ENCODE results near the gene ZACN.

The ZACN gene

GRCh38 chr17:76071531-76072147 is 7.3 kb upstream of the ZACN start:
- TF ChIP-seq CTCF (IDR thresholded peaks at IDR 0.05; ENCODE audit: low read depth, low read length, poor library complexity, severe bottlenecking), result no peak
- TF ChIP-seq EZH2phosphoT487 (IDR thresholded peaks at IDR 0.05; ENCODE audit: borderline replicate concordance, low read length), result no peak
- Histone ChIP-seq H3K27me3 (ENCODE audit: control insufficient read depth, low read length) (peaks cover 5% of the 10 kb centered on the region), H3K9me3 (ENCODE audit: control insufficient read depth, insufficient read depth, low read length) (no peaks in the 10 kb centered on the region), H3K4me2 (ENCODE audit: low read length) (peak overlapping the region; percentile 86), H3F3A (ENCODE audit: control insufficient read depth, insufficient read depth) (peaks cover 9% of the 10 kb centered on the region), H3K36me3 (ENCODE audit: control insufficient read depth, low read length) (peaks cover 34% of the 10 kb centered on the region), H3K79me2 (ENCODE audit: control insufficient read depth, low read length) (peaks cover 59% of the 10 kb centered on the region), H3K4me3 (ENCODE audit: low read length) (peak overlapping the region; percentile 96), H3K9me2 (replicated peaks; ENCODE audit: control insufficient read depth, low read length) (no peaks in the 10 kb centered on the region), H3K4me1 (ENCODE audit: control insufficient read depth, low read length) (peaks cover 21% of the 10 kb centered on the region), H4K20me1 (ENCODE audit: control insufficient read depth, insufficient read depth, low read depth, low read length) (peaks cover 10% of the 10 kb centered on the region; the same call in 1 of the 2 replicates), H3K27ac (ENCODE audit: low read depth, low read length) (peak overlapping the region; percentile 68)

- H3K79me2 ChIP-seq (ENCODE audit: control insufficient read depth, low read length), result peaks cover 56% of the 10 kb centered on the region
- peaks cover 10% of the 10 kb centered on the region for H3K27me3 ChIP-seq (ENCODE audit: control insufficient read depth, low read length)
- H3K27ac ChIP-seq (ENCODE audit: low read depth, low read length), result peak within 1 kb of the TSS; percentile 68
- H3K36me3 ChIP-seq (ENCODE audit: control insufficient read depth, low read length), result peaks cover 28% of the 10 kb centered on the region
- peak within 1 kb of the TSS; percentile 86 for H3K4me2 ChIP-seq (ENCODE audit: low read length)
- H3K9me3 ChIP-seq (ENCODE audit: control insufficient read depth, insufficient read depth, low read length), result no peaks in the 10 kb centered on the region
- TF ChIP-seq CTCF (IDR thresholded peaks at IDR 0.05; ENCODE audit: low read depth, low read length, poor library complexity, severe bottlenecking) (no peak), EZH2phosphoT487 (IDR thresholded peaks at IDR 0.05; ENCODE audit: borderline replicate concordance, low read length) (no peak)
- peaks cover 10% of the 10 kb centered on the region; the same call in 1 of the 2 replicates for H4K20me1 ChIP-seq (ENCODE audit: control insufficient read depth, insufficient read depth, low read depth, low read length)
- peaks cover 21% of the 10 kb centered on the region for H3K4me1 ChIP-seq (ENCODE audit: control insufficient read depth, low read length)
- peak within 1 kb of the TSS; percentile 96 for H3K4me3 ChIP-seq (ENCODE audit: low read length)
- H3K9me2 ChIP-seq (replicated peaks; ENCODE audit: control insufficient read depth, low read length), result no peaks in the 10 kb centered on the region
- H3F3A ChIP-seq (ENCODE audit: control insufficient read depth, insufficient read depth), result peaks cover 9% of the 10 kb centered on the region
These were observed 6.7 kb upstream of the ZACN start, which contains the start of gene SRP68 for GRCh38 chr17:76072148-76072858. TSS of gene SRP68 (minus strand) at chr17:76072517. CDS start at chr17:76072491, 26 bp downstream.

- peaks cover 34% of the 10 kb centered on the region for H3K79me2 ChIP-seq (ENCODE audit: control insufficient read depth, low read length)
- H3K9me2 ChIP-seq (replicated peaks; ENCODE audit: control insufficient read depth, low read length), result no peaks in the 10 kb centered on the region
- no peak for TF ChIP-seq EZH2phosphoT487 (IDR thresholded peaks at IDR 0.05; ENCODE audit: borderline replicate concordance, low read length)
- TF ChIP-seq CTCF (IDR thresholded peaks at IDR 0.05; ENCODE audit: low read depth, low read length, poor library complexity, severe bottlenecking), result no peak
- no peak within 1 kb of the TSS for H3K27ac ChIP-seq (ENCODE audit: low read depth, low read length)
- H3K27me3 ChIP-seq (ENCODE audit: control insufficient read depth, low read length), result peaks cover 24% of the 10 kb centered on the region
- H3F3A ChIP-seq (ENCODE audit: control insufficient read depth, insufficient read depth), result peaks cover 9% of the 10 kb centered on the region
- no peak within 1 kb of the TSS for H3K4me3 ChIP-seq (ENCODE audit: low read length)
- peaks cover 13% of the 10 kb centered on the region for H3K36me3 ChIP-seq (ENCODE audit: control insufficient read depth, low read length)
- peaks cover 10% of the 10 kb centered on the region; the same call in 1 of the 2 replicates for H4K20me1 ChIP-seq (ENCODE audit: control insufficient read depth, insufficient read depth, low read depth, low read length)
- peaks cover 21% of the 10 kb centered on the region for H3K4me1 ChIP-seq (ENCODE audit: control insufficient read depth, low read length)
- no peak within 1 kb of the TSS for H3K4me2 ChIP-seq (ENCODE audit: low read length)
- H3K9me3 ChIP-seq (ENCODE audit: control insufficient read depth, insufficient read depth, low read length), result no peaks in the 10 kb centered on the region
These were observed 4.3 kb upstream of the ZACN start, which contains the start of gene GALR2 for GRCh38 chr17:76074390-76075363. TSS of gene GALR2 (plus strand) at chr17:76074781. CDS start at chr17:76074884, 103 bp downstream.

Measured in DOHH2 (cell line).